GM19397 (cell line): ENCODE results near the gene CHCHD1.
"Not testable (repeated sequence)": the region's sequence is repeated elsewhere in the genome, so short reads cannot be mapped to it uniquely, and the experiment has no call there.

ENCODE experiments used
- ATAC-seq: cut with Tn5 transposase; IDR thresholded peaks from one replicate; pipeline ENCODE4 v1.9.1; 2021; ENCODE audit warnings: mild to moderate bottlenecking, moderate library complexity; ENCODE audit not compliant: unreplicated experiment

Gene CHCHD1

DNA sequence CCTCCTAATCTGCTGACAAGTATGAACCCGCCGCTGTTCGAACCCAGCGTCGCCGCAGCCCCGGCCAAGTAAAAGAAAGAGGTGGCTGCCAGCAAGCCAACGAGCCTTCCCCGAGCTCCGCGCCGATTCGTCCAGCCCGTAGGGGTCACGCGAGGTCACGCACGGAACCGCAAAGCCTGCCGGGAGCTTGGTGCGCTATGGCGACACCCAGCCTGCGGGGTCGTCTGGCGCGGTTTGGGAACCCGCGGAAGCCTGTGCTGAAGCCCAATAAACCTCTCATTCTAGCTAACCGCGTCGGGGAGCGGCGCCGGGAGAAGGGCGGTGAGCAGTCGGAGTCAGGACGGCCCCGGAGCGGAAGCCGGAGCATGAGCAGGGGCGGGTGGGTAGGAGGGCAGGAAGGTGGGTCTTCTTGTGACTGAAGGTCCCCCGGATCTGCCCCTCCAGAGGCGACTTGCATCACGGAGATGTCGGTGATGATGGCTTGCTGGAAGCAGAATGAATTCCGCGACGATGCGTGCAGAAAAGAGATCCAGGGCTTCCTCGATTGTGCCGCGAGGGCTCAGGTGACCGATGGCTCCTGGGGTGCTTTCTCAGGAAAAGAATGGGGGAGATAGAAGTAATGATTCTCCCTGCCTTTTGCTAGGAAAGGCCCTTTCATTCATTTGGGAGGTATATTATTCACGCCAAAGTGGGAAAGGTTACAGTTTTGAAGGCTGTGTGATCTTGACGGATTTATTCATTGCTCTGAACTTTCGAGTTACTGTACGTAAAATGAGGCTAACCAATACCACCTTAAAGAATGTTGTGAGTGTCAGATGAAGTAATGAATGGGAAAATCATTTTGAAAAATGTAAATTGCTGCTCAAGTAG, at the start of gene CHCHD1:
Gene CHCHD1, plus strand, starts transcription at position 170 of the 870 bp plus-strand sequence. Its CDS starts 28 bp downstream, at position 198.
- ATAC-seq = peak; percentile 57

GRCh38 chr10:73732426-73732825, 49.4 kb upstream of the CHCHD1 start:
- ATAC-seq = no peak

DNA sequence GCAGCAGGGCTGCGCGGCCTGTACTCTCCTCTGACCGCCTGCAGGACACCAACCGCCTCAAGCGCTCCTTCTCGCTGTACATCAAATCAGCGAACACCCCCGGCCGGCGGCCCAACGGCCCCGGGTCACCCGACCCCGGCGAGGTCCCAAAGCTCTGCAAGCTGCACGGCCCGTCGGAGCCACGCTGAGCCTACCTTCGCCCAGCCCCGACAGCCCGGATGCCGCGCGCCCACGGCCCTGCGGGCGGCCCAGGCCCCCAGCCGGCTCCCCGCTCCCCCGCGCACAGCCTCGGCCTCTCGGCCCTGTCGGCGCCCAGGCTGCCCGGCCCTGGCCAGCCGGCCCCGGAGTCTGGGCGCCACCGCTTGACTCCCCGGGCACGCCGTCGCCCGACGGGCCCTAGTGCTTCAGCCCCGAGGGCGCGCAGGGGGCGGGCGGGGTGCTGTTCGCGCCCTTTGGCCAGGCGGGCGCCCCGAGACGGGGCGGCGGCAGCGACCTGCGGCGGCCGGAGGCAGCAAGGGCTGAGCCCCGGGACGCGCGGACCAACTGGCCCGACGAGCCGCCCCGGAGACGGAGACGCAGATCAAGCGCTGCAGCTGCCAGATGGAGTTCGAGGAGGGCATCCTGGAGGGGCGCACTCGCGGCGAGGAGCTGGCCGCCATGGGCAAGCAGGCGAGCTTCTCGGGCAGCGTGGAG, 48.8 kb upstream of the CHCHD1 start:
- no peak for ATAC-seq

DNA sequence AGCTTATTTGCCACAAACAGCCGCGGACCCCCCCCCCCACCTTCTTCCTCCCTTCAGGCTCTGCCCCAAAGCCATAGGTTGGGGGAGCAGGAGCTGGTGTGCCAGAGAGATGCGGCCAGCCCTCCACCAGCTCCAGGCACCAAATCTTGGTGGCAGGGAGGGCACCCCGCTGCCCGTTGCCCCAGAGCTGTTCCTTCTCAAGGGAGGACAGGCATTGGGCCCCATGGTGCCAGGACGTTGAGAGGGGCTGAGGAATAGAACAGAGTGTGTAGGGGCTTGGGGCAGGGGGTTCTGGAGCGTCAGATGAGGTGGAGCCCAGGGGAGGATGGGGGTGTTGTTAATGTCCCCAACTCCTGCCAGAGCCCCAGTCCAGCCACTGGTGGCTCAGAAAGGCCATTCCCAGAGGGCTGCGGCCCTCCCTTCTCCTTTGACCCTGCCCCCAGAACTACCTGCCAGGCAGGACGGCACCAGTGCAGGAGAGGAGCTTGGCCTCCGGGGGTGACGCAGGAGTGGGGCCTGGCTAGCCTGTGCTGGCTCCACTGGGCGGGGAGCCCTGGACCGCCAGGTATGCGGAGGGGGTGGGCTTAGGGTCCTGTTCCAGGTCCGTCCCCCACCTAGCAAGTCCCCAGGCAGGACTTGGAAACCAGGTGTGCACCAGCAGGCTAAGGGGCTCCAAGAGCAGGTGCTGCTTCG, 47.7 kb upstream of the CHCHD1 start:
- ATAC-seq = no peak

GRCh38 chr10:73734796-73735305, 47.0 kb upstream of the CHCHD1 start:
- no peak for ATAC-seq

DNA sequence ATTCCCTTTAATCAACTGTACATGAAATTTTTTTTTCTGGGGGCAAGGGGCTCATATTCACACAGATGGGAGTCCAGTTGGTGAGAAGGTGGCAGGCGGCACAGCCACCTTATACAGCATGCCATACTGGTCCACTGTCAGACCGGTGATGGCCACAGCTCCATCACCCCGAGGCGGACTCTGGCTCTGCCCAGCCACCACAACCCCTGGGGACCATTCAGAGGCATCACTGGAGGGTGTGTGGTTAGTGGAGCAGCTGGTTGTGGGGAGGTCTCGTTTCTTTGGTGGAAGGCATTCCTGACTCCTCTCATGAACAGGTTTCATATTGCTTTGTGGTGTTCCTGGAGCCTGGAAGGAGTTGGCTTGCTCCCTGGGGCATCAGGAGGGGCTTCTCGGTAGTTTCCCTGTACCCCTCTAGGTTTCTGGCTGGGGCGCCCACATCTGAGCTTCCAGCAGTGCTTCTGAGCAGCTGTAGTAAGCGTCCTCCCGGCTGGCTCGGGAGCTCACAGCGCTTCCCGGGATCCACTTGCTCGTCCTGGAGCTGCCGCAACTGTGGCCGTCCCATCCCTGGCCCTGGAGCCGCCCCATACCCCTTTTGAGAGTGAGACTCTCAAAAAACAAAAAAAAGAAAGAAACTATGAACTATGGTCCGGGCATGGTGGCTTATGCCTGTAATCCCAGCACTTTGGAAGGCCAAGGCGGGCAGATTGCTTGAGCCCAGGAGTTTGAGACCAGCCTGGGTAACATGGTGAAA, 41.2 kb upstream of the CHCHD1 start:
- ATAC-seq = not testable (repeated sequence)

GRCh38 chr10:73742454-73742734, 39.5 kb upstream of the CHCHD1 start:
- no peak for ATAC-seq

DNA sequence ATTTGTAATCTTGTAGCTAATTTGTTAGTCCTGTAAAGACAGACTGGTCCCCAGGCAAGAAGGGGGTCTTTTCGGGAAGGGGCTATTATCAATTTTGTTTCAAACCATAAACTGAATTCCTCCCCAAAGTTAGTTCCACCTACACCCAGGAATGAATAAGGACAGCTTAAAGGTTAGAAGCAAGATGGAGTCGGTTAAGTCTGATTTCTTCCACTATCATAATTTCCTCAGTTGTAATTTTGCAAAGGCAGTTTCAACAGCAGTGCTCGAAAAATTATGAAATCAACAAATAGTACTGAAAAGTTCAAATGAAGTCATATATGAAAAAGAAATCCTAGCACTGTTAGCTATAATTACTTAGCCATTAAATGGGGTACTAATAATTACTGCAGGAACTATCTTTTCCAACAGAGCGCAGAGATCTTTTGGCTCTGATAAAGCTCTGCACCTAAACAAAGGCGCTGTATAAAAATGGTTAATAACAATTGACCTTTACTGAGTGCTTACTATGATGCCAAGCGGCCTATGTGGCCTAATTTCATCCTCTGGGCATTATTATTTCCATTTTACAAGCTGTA, 38.4 kb upstream of the CHCHD1 start:
- no peak for ATAC-seq

GRCh38 chr10:73743905-73744663, 37.8 kb upstream of the CHCHD1 start, which contains the start of gene SEC24C:
TSS of gene SEC24C (plus strand) at chr10:73744372. CDS start at chr10:73746833, 2,461 bp downstream.
- ATAC-seq = peak; percentile 91

GRCh38 chr10:73744664-73744975, 37.2 kb upstream of the CHCHD1 start:
- peak; percentile 11 for ATAC-seq

GRCh38 chr10:73746721-73747120, 35.1 kb upstream of the CHCHD1 start:
- ATAC-seq = no peak

GRCh38 chr10:73750819-73751218, 31.0 kb upstream of the CHCHD1 start:
- no peak for ATAC-seq

GRCh38 chr10:73756183-73756582, 25.7 kb upstream of the CHCHD1 start:
- ATAC-seq = no peak

GRCh38 chr10:73758704-73759511, 22.9 kb upstream of the CHCHD1 start:
- no peak for ATAC-seq

- no peak for ATAC-seq
Measured at GRCh38 chr10:73759512-73760115, 22.2 kb upstream of the CHCHD1 start.

GRCh38 chr10:73761781-73762180, 20.1 kb upstream of the CHCHD1 start:
- ATAC-seq = no peak

DNA sequence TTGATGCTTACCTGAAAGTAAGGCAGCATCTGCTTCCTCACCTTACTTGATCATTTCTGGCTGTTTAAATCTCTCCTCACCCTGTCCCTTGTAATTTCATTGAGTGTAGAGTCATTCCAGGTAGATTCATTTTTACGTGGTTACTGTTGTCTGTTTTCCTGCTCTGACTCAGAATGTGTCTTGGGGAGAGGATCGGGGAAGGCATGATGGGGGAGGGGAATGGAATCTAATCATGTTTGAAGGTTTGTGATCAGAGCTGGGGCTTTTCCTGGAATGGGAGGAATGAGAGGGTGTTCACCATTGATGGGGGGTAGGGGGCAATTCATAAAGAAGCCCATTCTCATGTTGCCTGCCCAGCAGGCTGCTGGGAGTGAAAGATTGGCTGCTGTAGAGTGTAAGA, 18.9 kb upstream of the CHCHD1 start:
- no peak for ATAC-seq

GRCh38 chr10:73763343-73763742, 18.5 kb upstream of the CHCHD1 start:
- ATAC-seq = no peak

GRCh38 chr10:73765066-73765465, 16.8 kb upstream of the CHCHD1 start:
- ATAC-seq = no peak
